ENCODE results near the gene SCT. TPM values are rescaled to one million over a fixed set of nuclear protein-coding genes. Genes with fewer than 3 reads are reported as not detected.
A peak's percentile ranks its signal among the peaks of the same experiment; 100 is the strongest.

SCT gene
- total and polyA plus RNA-seq, 2 of the 4 experiments (the other 2 are of a cell fraction), result not detected

GRCh38 chr11:637593-638521 lies 10.9 kb upstream of the SCT start (continued):
- no peak for TF ChIP-seq BHLHE40 (IDR thresholded peaks at IDR 0.05; ENCODE audit: low read depth, low read length)
- TF ChIP-seq MXI1 (IDR thresholded peaks at IDR 0.05; ENCODE audit: borderline replicate concordance, low read depth, low read length), result no peak

DNA sequence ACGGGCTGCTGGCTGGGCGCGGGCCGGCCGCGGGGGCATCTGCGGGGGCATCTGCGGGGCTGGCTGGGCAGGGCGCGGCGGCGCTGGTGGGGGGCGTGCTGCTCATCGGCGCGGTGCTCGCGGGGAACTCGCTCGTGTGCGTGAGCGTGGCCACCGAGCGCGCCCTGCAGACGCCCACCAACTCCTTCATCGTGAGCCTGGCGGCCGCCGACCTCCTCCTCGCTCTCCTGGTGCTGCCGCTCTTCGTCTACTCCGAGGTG lies 10.3 kb upstream of the SCT start:
- Histone ChIP-seq H3K36me3 (ENCODE audit: control insufficient read depth, insufficient read depth, low read length) (peaks cover 9% of the 10 kb centered on the region), H2AFZ (replicated peaks; ENCODE audit: low read length, poor library complexity) (peak overlapping the region; percentile 67), H3K4me2 (ENCODE audit: low read depth, low read length) (peak overlapping the region; percentile 59; the same call in 1 of the 2 replicates), H2BK5ac (ENCODE audit: low read depth, low read length, poor library complexity, severe bottlenecking) (no peak overlapping the region), H3K9me1 (ENCODE audit: insufficient read depth, low read length) (no peaks in the 10 kb centered on the region), H3K56ac (ENCODE audit: extremely low read depth, insufficient read depth, low read length) (no peak overlapping the region), H3K79me1 (ENCODE audit: low read depth in 1 of 2, low read length in 2 of 2) (no peaks in the 10 kb centered on the region), H2BK20ac (ENCODE audit: low read depth, low read length) (no peak overlapping the region), H3K23ac (ENCODE audit: low read depth, low read length) (no peak overlapping the region), H3K27ac (ENCODE audit: insufficient read depth, low read length) (no peak overlapping the region), H2AK9ac (replicated peaks; ENCODE audit: low read depth, low read length, poor library complexity) (no peak overlapping the region), H3K9me3 (ENCODE audit: control insufficient read depth, insufficient read depth, low read length) (no peaks in the 10 kb centered on the region), H2AK5ac (ENCODE audit: low read depth, low read length) (no peak overlapping the region), H3K9ac (ENCODE audit: low read depth, low read length) (no peak overlapping the region), H2BK15ac (ENCODE audit: low read depth, low read length) (no peak overlapping the region), H2BK120ac (ENCODE audit: low read depth, low read length) (no peak overlapping the region), H3K14ac (replicated peaks; ENCODE audit: low read depth, low read length) (no peak overlapping the region), H4K8ac (ENCODE audit: low read depth in 2 of 2, low read length in 2 of 2) (no peak overlapping the region), H3K4me3 (ENCODE audit: insufficient read depth, low read depth, low read length) (peak overlapping the region; percentile 23; the same call in 1 of the 2 replicates), H4K20me1 (ENCODE audit: insufficient read depth, low read length) (peaks cover 44% of the 10 kb centered on the region), H3K27me3 (ENCODE audit: control insufficient read depth, insufficient read depth, low read length) (peaks cover 16% of the 10 kb centered on the region; the same call in 1 of the 2 replicates), H4K91ac (ENCODE audit: insufficient read depth, low read depth, low read length) (no peak overlapping the region), H3K4me1 (ENCODE audit: control insufficient read depth, insufficient read depth, low read length) (peaks cover 10% of the 10 kb centered on the region; the same call in 1 of the 2 replicates), H4K5ac (ENCODE audit: low read depth, low read length) (no peak overlapping the region), H3K4ac (ENCODE audit: low read depth, low read length) (no peak overlapping the region), H3K18ac (ENCODE audit: low read depth, low read length) (no peak overlapping the region)
- ChIA-PET POLR2A (ENCODE audit: unreplicated experiment) (no interaction called here), CTCF (no interaction called here)
- no peak for DNase-seq
- intact Hi-C loops (cut with micrococcal nuclease), result no loop called here
- dilution Hi-C loops (cut with HindIII; ENCODE audit: low sequenced_read_pairs, unreplicated experiment), result no loop called here
- in situ Hi-C loops (cut with MboI; ENCODE audit: low sequenced_read_pairs), result no loop called here
- WGBS, 2 experiments (ENCODE audit: extremely low coverage in 2 of 2, insufficient read length in 1 of 2), result 8% methylated on average over 22 of the region's 34 CpGs; no CpG with 5 or more reads in 1 of the 2 experiments
- no TSS peak for BruUV-seq (replicated peaks)
- no peak for TF ChIP-seq BHLHE40 (IDR thresholded peaks at IDR 0.05; ENCODE audit: low read depth, low read length)
- TF ChIP-seq MAZ (IDR thresholded peaks at IDR 0.05; ENCODE audit: borderline replicate concordance, low read depth, low read length), result no peak
- TF ChIP-seq RCOR1 (IDR thresholded peaks at IDR 0.05; ENCODE audit: insufficient replicate concordance, low read length), result no peak
- TF ChIP-seq RFX5 (IDR thresholded peaks at IDR 0.05; ENCODE audit: low read depth, low read length), result no peak
- no peak for TF ChIP-seq POLR2A (IDR thresholded peaks at IDR 0.05; ENCODE audit: low read depth, low read length)
- TF ChIP-seq MAFK (IDR thresholded peaks at IDR 0.05; ENCODE audit: low read depth, low read length), result no peak
- no peak for TF ChIP-seq NFE2L2 (IDR thresholded peaks at IDR 0.05; ENCODE audit: low read depth, low read length)
- TF ChIP-seq, protein P1, sequence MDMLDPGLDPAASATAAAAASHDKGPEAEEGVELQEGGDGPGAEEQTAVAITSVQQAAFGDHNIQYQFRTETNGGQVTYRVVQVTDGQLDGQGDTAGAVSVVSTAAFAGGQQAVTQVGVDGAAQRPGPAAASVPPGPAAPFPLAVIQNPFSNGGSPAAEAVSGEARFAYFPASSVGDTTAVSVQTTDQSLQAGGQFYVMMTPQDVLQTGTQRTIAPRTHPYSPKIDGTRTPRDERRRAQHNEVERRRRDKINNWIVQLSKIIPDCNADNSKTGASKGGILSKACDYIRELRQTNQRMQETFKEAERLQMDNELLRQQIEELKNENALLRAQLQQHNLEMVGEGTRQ (IDR thresholded peaks at IDR 0.05; ENCODE audit: low read depth, low read length), result no peak
- TF ChIP-seq ELK1 (IDR thresholded peaks at IDR 0.05; ENCODE audit: borderline replicate concordance, low read depth, low read length), result no peak
- ATAC-seq (ENCODE audit: low read depth), result peak; percentile 4

Data from IMR-90 (cell line).